Suprapubic skin (tissue), 4 donors: ENCODE data around the gene OSBPL3. TPM values are rescaled to one million over a fixed set of nuclear protein-coding genes. Genes with fewer than 3 reads are reported as not detected.
A peak's percentile ranks its signal among the peaks of the same experiment; 100 is the strongest.

Experiments used
- DNase-seq, 2 donors: peaks; one replicate each; pipeline ENCODE4 v3.0.0-alpha.2; 2019; ENCODE audit warnings: low spot score in 2 of 2
- H3K27ac ChIP-seq: fragments of 200-600 bp; sonication (generic); one replicate; pipeline ENCODE4 v1.5.1; 2019
- H3K27me3 ChIP-seq: fragments of 200-600 bp; sonication (generic); one replicate; pipeline ENCODE4 v1.5.1; 2019
- H3K36me3 ChIP-seq: fragments of 200-600 bp; sonication (generic); one replicate; pipeline ENCODE4 v1.5.1; 2019
- H3K4me1 ChIP-seq: fragments of 200-600 bp; sonication (generic); one replicate; pipeline ENCODE4 v1.5.1; 2019
- H3K4me3 ChIP-seq: fragments of 200-600 bp; sonication (generic); one replicate; pipeline ENCODE4 v1.5.1; 2019; ENCODE audit warnings: mild to moderate bottlenecking
- H3K9me3 ChIP-seq: fragments of 200-600 bp; sonication (generic); one replicate; pipeline ENCODE4 v1.5.1; 2019
- CTCF ChIP-seq, 2 donors: fragments of 200-600 bp in 1 of 2; fragments of 450-650 bp in 1 of 2; sonication (generic) in 1 of 2; IDR thresholded peaks; one replicate each; pipeline ENCODE4 v1.5.1; 2016 to 2019; ENCODE audit warnings: antibody characterized with exemption in 2 of 2, mild to moderate bottlenecking in 1 of 2, moderate library complexity in 1 of 2
- EP300 ChIP-seq: sonication (generic); formaldehyde crosslinking; IDR thresholded peaks from one replicate; pipeline ENCODE4 v1.6.1; 2017; ENCODE audit warnings: antibody characterized with exemption
- POLR2A ChIP-seq, 2 donors: fragments of 450-650 bp; IDR thresholded peaks; one replicate each; pipeline ENCODE4 v1.6.1; 2017; ENCODE audit warnings: antibody characterized with exemption in 2 of 2, mild to moderate bottlenecking in 2 of 2, moderate library complexity in 2 of 2
- POLR2AphosphoS5 ChIP-seq, 3 donors: sonication (generic); formaldehyde crosslinking; IDR thresholded peaks; one replicate each; pipeline ENCODE4 v1.6.1; 2017; ENCODE audit warnings: antibody characterized with exemption in 3 of 3
- WGBS: methylation state at CpG from one replicate; pipeline ENCODE4 v1.1.5; 2018; 5-methylcytosine and 5-hydroxymethylcytosine counted together
- total RNA-seq, 4 donors: library from RNA; depleted of rRNA; stranded (reverse); fragments of >200 nt; gene quantifications; one replicate each; pipeline ENCODE4 v1.1.0, GENCODE V29; 2016

The OSBPL3 gene
- total RNA-seq, 4 donors from 2014 or later, result 22.0 to 49.0 (median 27.3) TPM

GRCh38 chr7:24824400-24824799 is 155.6 kb downstream of the OSBPL3 start:
- Histone ChIP-seq H3K9me3 (no peaks in the 10 kb centered on the region), H3K36me3 (no peaks in the 10 kb centered on the region), H3K4me1 (peaks cover 55% of the 10 kb centered on the region), H3K27me3 (no peaks in the 10 kb centered on the region), H3K4me3 (no peak overlapping the region), H3K27ac (peak overlapping the region; percentile 64)
- DNase-seq, result no peak
- TF ChIP-seq POLR2AphosphoS5 (IDR thresholded peaks at IDR 0.05) (no peak), POLR2A (IDR thresholded peaks at IDR 0.05) (no peak), EP300 (no peak), CTCF (IDR thresholded peaks at IDR 0.05) (no peak)
- 85% methylated on average over 3 of the region's 3 CpGs for WGBS

- TF ChIP-seq CTCF (IDR thresholded peaks at IDR 0.05) (no peak), POLR2AphosphoS5 (IDR thresholded peaks at IDR 0.05) (no peak), POLR2A (IDR thresholded peaks at IDR 0.05) (no peak), EP300 (no peak)
- WGBS, result 77% methylated on average over 3 of the region's 3 CpGs
- no peak overlapping the region for H3K4me3 ChIP-seq
- peaks cover 46% of the 10 kb centered on the region for H3K4me1 ChIP-seq
- H3K9me3 ChIP-seq, result no peaks in the 10 kb centered on the region
- no peak for DNase-seq
- peaks cover 3% of the 10 kb centered on the region for H3K36me3 ChIP-seq
- H3K27me3 ChIP-seq, result no peaks in the 10 kb centered on the region
- peak overlapping the region; percentile 89 for H3K27ac ChIP-seq
These were observed 158.3 kb downstream of the OSBPL3 start for GRCh38 chr7:24821754-24822054.

- peak; percentile 80 to 86 for DNase-seq
- peak overlapping the region; percentile 89 for H3K27ac ChIP-seq
- peaks cover 41% of the 10 kb centered on the region for H3K4me1 ChIP-seq
- H3K36me3 ChIP-seq, result peaks cover 8% of the 10 kb centered on the region
- no peaks in the 10 kb centered on the region for H3K9me3 ChIP-seq
- whole genome bisulfite sequencing, result 9% methylated on average over 9 of the region's 9 CpGs
- H3K27me3 ChIP-seq, result no peaks in the 10 kb centered on the region
- TF ChIP-seq POLR2AphosphoS5 (IDR thresholded peaks at IDR 0.05), result peak in 2 of 3 donors; percentile 61 to 68
- no peak for TF ChIP-seq EP300
- TF ChIP-seq POLR2A (IDR thresholded peaks at IDR 0.05), result no peak
- peak; percentile 26 for TF ChIP-seq CTCF (IDR thresholded peaks at IDR 0.05)
- H3K4me3 ChIP-seq, result no peak overlapping the region
These were observed 158.8 kb downstream of the OSBPL3 start for GRCh38 chr7:24821045-24821753.

- H3K9me3 ChIP-seq, result no peaks in the 10 kb centered on the region
- H3K4me1 ChIP-seq, result peaks cover 36% of the 10 kb centered on the region
- peak overlapping the region; percentile 89 for H3K27ac ChIP-seq
- no peak overlapping the region for H3K4me3 ChIP-seq
- no peak for TF ChIP-seq POLR2A (IDR thresholded peaks at IDR 0.05)
- DNase-seq, result no peak
- H3K36me3 ChIP-seq, result peaks cover 14% of the 10 kb centered on the region
- H3K27me3 ChIP-seq, result no peaks in the 10 kb centered on the region
These were observed 159.3 kb downstream of the OSBPL3 start for GRCh38 chr7:24820730-24821044.

- peak overlapping the region; percentile 89 for H3K27ac ChIP-seq
- H3K27me3 ChIP-seq, result no peaks in the 10 kb centered on the region
- WGBS, result 14% methylated on average over 11 of the region's 11 CpGs
- H3K4me1 ChIP-seq, result peaks cover 30% of the 10 kb centered on the region
- peaks cover 16% of the 10 kb centered on the region for H3K36me3 ChIP-seq
- peak; percentile 87 to 89 for DNase-seq
- H3K9me3 ChIP-seq, result no peaks in the 10 kb centered on the region
- no peak overlapping the region for H3K4me3 ChIP-seq
- peak; percentile 71 to 81 for TF ChIP-seq CTCF (IDR thresholded peaks at IDR 0.05)
- TF ChIP-seq EP300, result no peak
These were observed 159.9 kb downstream of the OSBPL3 start for GRCh38 chr7:24819916-24820689.
